T-helper 17 cell (primary cell): ENCODE measurements around the gene SNAP25. TPM values are rescaled to one million over a fixed set of nuclear protein-coding genes. Genes with fewer than 3 reads are reported as not detected.

Experiments
- ATAC-seq: fragments of 150-1000 bp; cut with Tn5 transposase; 2 replicates; pipeline ENCODE4 v1.10.0; 2021; ENCODE audit warnings: mild to moderate bottlenecking, moderate library complexity
- DNase-seq, 3 donors: peaks; one replicate each; pipeline versions ENCODE4 v3.0.0 to v3.0.0-alpha.2; 2020 to 2021
- H3K9me3 ChIP-seq: one replicate; pipeline ENCODE4 v1.7.0; 2013; ENCODE audit warnings: low read length, mild to moderate bottlenecking; ENCODE audit not compliant: control insufficient read depth, poor library complexity, severe bottlenecking
- H3K27ac Mint-ChIP-seq: one replicate; pipeline ENCODE4 v1.8.0; 2022; ENCODE audit warnings: mild to moderate bottlenecking, moderate library complexity, mixed read lengths
- H3K27me3 Mint-ChIP-seq: one replicate; pipeline ENCODE4 v1.8.0; 2022; ENCODE audit warnings: mixed read lengths
- H3K36me3 Mint-ChIP-seq: one replicate; pipeline ENCODE4 v1.8.0; 2022; ENCODE audit warnings: low read depth, mixed read lengths
- H3K4me1 Mint-ChIP-seq: one replicate; pipeline ENCODE4 v1.8.0; 2022; ENCODE audit warnings: mild to moderate bottlenecking, mixed read lengths
- H3K4me3 Mint-ChIP-seq: one replicate; pipeline ENCODE4 v1.8.0; 2022; ENCODE audit warnings: mild to moderate bottlenecking, moderate library complexity, mixed read lengths
- total RNA-seq, 4 donors: library from RNA in 2 of 4; stranded (reverse) in 2 of 4; gene quantifications; one replicate each; pipeline ENCODE4 v1.2.3 and lab custom pipeline; 2022 to 2026

The SNAP25 gene
- total RNA-seq, 2 donors from 2014 or later, result not detected

DNA sequence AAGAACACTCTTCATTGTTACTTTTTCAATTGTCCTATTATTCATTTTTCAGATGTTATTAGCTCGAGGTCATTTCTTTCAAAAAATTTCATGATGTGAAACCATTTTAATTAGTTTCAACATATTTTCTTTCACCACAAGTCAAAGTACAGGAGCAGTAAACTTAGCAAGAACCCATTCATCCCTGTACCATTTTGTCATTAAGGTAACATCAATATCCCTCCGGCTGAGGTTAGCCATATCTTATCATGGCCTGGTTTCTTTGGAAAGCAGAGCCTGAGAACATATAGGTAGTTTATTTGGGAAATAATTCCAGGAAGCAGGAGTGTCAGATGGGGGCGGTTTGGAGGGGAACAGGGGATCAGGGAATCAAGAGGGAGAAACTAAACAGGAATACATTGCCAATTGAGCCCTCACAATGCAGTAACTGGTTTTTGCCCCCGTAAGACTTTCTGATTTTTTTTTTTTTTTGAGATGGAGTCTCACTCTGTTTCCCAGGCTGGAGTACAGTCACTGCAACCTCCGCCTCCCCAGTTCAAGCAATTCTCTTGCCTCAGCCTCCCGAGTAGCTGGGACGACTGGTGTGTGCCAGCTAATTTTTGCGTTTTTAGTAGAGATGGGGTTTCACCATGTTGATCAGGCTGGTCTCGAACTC lies 131.7 kb downstream of the SNAP25 start:
- H3K27ac Mint-ChIP-seq, result peak overlapping the region; percentile 74
- peaks cover 20% of the 10 kb centered on the region for H3K4me1 Mint-ChIP-seq
- H3K27me3 Mint-ChIP-seq, result peaks cover 6% of the 10 kb centered on the region
- no peak for ATAC-seq
- H3K36me3 Mint-ChIP-seq, result no peaks in the 10 kb centered on the region
- no peak for DNase-seq
- peak overlapping the region; percentile 74 for H3K4me3 Mint-ChIP-seq
- H3K9me3 ChIP-seq, result no peaks in the 10 kb centered on the region

DNA sequence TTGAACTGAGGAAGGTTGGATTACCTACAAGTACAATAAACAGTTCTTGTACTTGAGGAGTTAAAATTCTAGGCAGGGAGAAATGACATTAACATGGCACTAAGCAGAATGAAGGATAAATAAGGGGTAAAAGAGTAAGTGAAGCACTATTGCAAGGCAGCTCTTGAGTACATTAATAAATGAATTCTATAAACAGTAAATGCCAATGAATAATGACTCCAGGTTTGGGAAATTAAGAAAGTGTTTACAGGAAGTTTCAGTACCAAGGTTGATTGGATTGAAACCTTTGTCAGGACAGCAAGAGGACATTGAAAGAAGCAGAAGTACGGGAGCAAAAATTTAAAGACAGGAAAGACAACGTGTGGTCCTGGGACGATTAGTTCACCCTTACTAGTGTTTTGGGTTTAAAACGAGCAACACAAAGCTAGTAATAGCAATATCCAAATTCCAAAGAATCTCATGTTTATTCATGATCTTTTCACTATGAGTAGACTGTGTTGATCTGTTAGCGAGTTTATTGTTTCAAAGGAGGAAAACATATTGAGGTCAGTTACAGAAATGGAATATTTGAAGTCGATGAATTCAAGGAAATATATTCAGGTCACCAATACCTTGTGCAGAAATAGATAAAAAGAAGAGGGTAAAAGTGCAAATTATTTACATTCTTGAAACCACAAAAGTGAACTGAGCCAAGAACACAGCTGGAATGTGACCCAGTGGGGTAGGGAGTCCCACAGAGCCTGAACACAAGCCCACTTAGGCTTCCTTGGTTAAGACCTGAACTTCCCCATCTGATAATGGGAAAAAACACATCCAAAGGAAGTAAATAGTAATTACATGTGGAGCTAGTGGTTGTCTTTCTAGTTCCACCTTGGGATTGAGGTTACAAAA lies 134.5 kb downstream of the SNAP25 start:
- DNase-seq (no peak), ATAC-seq (no peak)
- Mint-ChIP-seq H3K36me3 (no peaks in the 10 kb centered on the region), H3K27me3 (no peaks in the 10 kb centered on the region), H3K27ac (peak overlapping the region; percentile 56), H3K4me3 (no peak overlapping the region), H3K4me1 (peaks cover 20% of the 10 kb centered on the region)
- H3K9me3 ChIP-seq, result no peaks in the 10 kb centered on the region

GRCh38 chr20:10356628-10357027 lies 138.0 kb downstream of the SNAP25 start:
- ATAC-seq (no peak), DNase-seq (no peak)
- H3K27me3 Mint-ChIP-seq, result peaks cover 5% of the 10 kb centered on the region
- peaks cover 12% of the 10 kb centered on the region for H3K4me1 Mint-ChIP-seq
- no peak overlapping the region for H3K27ac Mint-ChIP-seq
- no peaks in the 10 kb centered on the region for H3K36me3 Mint-ChIP-seq
- no peaks in the 10 kb centered on the region for H3K9me3 ChIP-seq
- H3K4me3 Mint-ChIP-seq, result no peak overlapping the region

Other genes with a start within 250 kb of the SNAP25 start
- 1 to 10 TPM; 1.8 to 2.3 TPM for gene ANKEF1, start 183.8 kb upstream of the SNAP25 start, total RNA-seq
- 1 to 10 TPM; 4.7 to 5.0 TPM for gene MKKS, start 215.4 kb downstream of the SNAP25 start, total RNA-seq
- 1 to 10 TPM; 4.0 to 4.6 TPM for gene SLX4IP, start 216.5 kb downstream of the SNAP25 start, total RNA-seq